Measurements from ENCODE around the gene MLC1.
"Not testable (repeated sequence)": the region's sequence is repeated elsewhere in the genome, so short reads cannot be mapped to it uniquely, and the experiment has no call there.

The MLC1 gene

DNA sequence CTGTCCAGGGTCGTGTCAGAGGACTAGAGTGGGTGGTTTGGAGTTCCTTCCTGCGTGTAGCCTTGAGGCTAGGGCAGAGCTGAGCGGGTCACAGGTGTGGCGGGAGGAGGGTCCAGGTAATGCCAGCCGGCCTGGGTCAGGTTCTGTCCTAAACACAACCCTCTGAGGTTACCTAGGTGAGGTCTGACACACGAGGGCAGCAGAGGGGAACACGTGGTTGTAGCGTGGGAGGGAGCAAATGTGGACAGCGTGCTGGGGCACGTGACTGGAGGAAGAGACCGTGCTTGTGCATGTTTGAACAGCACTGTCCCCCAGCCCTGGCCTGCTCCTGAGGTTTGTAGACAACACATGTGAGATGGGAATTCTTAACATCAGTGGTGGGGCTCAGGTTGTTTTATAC lies 17.7 kb upstream of the MLC1 start:
- DNase-seq (ENCODE audit: low read depth) = no peak

DNA sequence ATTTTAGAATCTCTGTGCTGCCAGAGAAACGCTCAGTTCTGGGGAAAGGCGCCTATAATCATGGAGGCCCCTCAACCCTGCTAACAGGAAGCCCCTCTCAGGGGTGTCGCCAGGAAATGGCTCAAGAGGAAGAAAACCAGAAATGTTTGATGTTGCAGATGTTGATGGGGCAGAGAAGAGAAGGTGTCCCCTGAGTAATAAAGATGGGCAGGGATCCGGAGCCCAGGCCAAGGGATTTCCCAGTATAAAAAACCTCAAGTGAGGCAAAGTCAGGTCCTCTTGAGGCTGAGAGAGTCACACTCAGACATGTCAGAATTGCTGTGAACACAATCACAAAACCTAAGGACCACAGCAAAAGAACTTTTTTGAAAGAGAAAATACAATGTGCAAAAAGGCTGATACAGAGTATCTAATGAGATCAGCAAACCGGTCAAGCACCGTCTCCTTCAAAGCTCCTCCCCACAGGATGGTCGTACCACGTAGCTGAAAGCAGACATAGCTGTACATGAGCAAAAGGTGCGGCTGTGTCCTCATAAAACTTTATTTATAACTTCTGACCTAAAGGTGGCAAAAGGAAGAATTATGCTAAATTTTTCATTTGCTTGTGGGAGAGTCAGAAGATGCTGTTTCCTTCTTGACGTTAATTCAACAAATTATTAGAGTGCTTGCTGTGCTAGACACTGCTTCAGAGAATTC lies 16.8 kb upstream of the MLC1 start:
- DNase-seq (ENCODE audit: low read depth) = no peak

DNA sequence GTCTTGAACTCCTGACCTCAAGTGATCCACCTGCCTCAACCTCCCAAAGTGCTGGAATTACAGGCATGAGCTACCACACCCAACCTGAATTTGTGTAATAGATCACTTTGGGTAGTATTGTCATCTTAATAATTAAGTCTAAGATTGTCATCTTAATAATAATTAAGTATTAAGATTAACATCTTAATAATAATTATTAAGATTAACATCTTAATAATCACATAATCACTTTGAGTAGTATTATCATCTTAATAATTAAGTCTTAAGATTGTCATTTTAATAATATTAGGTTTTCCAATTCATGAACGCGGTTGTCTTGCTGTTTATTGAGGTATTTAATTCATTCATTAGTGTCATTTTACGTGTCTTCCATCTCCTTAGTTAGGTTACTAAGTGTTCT lies 12.8 kb upstream of the MLC1 start:
- DNase-seq (ENCODE audit: low read depth) = no peak

DNA sequence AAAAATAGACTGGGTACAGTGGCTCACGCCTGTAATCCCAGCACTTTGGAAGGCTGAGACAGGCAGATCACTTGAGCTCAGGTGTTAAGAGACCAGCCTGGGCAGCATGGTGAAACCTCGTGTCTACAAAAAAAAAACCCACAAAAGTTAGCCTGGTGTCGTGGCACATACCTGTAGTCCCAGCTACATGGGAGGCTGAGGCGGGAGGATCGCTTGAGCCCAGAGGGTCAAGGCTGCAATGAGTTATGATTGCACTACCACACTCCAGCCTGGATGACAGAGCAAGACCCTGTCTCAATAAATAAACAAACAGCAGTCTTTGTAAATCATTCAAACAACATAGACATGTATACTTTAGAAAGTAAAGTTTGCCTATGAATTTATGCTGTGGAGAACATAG lies 7.1 kb upstream of the MLC1 start:
- no peak for DNase-seq (ENCODE audit: low read depth)

DNA sequence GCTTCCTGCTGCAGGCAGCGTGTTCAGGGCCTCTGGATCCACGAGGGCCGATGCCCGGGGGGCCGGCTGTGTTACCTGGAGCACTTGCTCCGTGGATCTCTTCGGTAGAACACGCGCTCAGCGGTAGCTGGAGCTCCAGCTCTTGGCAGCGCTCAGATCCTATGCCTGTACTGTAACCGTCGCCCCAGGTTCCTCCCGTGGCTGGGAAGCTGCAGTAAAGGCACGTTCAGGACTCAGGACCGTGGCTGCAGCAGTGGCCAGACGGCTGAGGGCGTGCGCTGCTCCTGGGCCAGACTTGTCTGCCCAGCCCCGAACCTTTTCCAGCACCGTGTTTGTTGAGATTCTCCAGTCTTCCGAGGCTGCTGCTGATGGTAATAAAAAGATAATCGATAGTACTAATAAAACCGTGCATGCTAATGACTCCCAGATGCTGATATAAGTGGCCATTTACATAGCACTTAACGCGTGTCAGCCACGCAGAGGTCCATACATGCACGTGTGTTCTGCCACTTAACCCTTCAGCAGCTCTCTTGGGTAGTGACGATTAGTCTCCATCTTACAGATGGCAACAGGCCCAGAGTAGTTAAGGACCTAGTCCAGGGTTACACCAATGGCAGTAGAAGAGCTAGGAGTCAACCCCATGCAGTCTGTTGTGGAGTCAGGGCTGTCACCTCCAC lies 6.0 kb upstream of the MLC1 start:
- no peak for DNase-seq (ENCODE audit: low read depth)

DNA sequence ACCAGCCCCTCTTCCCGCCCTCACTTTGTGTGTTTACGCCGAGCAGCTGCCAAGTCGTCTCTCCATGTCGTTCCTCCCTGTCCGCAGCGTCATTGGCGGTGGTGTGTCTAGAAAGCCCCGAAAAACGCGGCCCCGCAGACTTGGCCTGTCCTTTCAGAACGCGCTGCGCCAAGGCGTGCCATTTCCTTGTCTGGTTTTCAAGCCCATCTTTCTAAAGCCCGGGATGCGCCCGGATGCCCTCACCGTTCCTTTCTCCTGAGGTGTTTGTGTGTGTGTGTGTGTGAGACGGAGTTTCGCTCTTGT lies 5.1 kb upstream of the MLC1 start:
- no peak for DNase-seq (ENCODE audit: low read depth)

DNA sequence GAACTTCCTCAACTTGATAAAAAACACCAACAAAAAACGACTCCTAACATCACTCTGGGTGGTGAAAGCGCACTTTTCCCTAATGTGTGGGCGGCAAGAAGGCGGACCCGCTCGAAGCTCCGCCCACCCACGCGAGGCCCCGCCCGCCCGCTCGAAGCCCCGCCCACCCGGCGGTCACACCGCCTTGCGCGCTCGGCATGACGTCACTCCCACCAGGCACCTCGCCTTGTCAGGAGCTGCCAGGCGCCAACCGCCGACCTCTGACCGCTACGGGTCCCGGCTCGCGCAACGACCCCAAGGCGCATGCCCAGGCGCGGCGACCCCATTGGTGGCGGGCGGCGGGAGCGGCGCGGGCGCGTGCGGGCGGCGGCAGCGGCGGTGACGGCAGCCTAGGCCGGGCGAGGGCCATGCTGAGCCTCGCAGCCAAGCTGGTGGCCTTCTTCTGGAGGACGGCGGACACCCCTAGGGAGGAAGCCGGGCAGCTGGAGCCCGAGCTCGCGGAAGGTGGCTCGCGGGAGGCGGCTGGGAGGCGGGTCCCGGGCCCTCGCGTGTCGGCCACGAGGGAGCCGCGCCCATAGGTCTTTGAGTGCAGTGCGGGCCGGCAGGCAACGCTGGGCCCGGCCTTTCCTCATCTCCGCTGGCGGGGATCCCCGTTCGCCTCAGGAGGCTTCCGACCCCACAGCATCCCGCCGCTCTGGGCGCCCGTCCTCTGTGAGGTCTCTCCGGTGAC lies 4.6 kb upstream of the MLC1 start, which contains the start of gene MOV10L1:
Gene MOV10L1, plus strand, starts transcription at position 325 of the 730 bp plus-strand sequence. Its CDS starts 83 bp downstream, at position 408.
- DNase-seq (ENCODE audit: low read depth) = no peak

DNA sequence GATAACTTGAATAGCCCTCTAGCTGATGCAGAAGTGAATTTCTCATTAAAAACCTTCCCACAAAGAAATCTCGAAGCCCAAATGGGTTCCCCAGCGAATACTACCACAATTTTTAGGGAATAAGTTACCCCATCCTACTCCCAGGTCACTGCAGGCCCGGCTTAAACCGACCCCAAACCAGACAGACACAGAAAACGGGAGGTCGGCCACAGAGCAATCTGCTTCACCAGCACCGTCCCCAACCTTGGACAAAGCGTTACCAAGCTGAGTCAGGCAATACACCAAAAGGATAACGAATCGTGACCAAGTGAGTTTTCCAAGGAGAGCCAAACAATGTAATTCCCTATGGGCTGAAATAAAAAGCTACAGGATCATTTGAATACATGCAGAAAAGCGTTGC lies 4.0 kb upstream of the MLC1 start:
- DNase-seq (ENCODE audit: low read depth) = no peak

DNA sequence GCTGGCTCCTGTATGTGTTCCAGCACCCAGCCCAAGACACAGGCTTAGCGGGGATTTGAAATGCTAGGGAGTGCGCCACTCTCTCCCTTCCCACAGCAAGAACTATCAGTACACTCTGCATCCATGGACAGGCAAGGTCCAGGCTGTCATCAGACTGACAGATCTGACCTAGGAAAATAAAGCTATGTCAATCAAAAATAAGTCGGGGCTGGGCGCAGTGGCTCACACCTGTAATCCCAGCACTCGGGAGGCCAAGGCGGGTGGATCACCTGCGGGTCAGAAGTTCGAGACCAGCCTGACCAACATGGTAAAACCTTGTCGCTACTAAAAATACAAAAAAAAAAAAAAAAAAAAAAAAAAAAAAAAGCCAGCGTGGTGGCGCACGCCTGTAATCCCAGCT lies 2.9 kb upstream of the MLC1 start:
- no peak for DNase-seq (ENCODE audit: low read depth)

DNA sequence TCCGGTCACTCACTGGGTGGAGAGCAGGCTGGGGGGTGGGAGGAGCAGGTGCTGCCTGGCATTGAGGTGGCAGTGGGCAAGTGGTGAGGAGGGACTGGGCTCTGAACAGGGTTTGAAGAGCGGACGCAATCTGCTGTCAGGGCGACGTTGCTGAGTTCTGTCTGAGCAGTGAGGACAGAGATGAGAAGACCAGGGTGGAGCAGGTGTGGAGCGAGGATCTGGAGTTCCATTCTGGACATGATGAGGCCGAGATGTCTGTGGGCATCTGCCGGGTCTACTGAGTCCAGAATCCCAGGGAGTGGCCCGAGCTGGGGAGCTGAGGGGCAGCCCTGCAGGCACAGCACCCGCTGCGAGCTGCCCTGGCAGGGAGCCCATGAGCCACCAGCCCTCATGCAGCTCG lies 2.4 kb upstream of the MLC1 start:
- no peak for DNase-seq (ENCODE audit: low read depth)

DNA sequence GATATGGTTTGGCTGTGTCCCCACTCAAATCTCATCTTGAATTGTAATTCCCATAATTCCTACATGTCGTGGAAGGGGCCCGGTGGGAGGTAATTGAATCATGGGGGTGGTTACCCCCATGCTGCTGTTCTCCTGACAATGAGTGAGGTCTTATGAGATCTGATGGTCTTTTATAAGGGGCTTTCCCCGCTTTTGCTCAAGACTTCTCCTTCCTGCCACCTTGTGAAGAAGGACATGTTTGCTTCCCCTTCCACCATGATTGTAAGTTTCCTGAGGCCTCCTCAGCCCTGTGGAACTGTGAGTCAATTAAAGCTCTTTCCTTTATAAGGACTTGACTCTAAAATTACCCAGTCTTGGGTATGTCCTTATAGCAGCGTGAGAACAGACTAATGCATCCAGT lies 1.7 kb upstream of the MLC1 start:
- DNase-seq (ENCODE audit: low read depth) = not testable (repeated sequence)

DNA sequence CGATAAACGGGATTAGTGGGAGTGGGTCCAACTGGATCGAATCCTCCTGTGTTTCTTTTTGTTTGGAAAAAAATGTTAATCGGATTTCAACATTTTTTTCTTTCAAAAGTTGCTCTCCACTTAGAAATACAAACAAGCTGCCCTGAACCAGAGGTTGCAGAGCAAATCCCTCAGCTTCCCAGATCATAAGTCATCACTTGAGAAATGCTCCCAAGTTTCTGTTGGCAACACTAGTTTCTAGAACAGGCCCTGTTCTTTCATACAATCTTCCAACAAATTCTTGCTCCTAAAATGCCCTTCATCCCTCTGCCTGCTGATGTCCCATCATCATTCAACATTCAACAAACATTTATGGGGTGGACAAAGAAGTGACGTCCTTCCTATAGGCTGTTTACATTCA lies 1.3 kb upstream of the MLC1 start:
- no peak for DNase-seq (ENCODE audit: low read depth)

DNA sequence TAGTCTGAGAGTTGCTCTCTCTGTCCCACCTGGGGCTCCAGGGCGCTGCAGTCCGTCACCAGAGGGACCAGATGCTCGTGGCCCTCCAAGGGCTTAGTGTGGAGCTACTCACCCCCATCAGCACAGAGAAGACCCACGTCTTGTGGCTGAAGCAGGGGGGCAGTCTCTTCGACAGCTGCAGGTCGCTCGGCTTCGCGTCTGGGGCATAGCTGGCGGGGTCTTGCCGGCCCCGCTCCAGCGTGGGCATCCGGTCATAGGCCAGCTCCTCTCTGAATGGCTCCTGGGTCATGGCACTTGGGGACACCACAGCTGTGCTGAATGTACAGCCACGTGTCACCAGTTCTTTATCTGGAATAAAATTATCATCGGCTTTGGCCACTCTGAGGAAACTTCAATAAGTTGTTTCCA lies 608 bp downstream of the MLC1 start:
- DNase-seq (ENCODE audit: low read depth) = no peak

DNA sequence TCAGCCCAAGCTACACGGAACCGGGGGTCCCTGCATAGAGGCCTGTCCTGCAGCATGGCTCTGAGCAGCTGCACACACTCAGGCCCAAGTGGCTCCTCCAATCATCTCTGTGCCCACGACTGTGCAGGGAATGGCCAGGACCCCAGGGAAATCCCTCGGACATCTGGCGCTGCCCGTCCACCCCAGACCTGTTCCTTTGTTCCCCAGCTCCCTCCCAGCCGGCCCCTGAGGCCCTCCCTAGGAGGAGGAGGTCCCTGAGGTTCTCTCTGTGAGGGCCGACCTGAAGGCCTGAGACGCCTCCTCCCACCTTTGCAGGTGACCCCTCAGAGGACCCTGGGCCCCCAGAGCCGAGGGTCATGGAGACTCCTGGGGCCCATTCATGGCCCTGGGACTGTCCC lies 1.1 kb downstream of the MLC1 start:
- no peak for DNase-seq (ENCODE audit: low read depth)

DNA sequence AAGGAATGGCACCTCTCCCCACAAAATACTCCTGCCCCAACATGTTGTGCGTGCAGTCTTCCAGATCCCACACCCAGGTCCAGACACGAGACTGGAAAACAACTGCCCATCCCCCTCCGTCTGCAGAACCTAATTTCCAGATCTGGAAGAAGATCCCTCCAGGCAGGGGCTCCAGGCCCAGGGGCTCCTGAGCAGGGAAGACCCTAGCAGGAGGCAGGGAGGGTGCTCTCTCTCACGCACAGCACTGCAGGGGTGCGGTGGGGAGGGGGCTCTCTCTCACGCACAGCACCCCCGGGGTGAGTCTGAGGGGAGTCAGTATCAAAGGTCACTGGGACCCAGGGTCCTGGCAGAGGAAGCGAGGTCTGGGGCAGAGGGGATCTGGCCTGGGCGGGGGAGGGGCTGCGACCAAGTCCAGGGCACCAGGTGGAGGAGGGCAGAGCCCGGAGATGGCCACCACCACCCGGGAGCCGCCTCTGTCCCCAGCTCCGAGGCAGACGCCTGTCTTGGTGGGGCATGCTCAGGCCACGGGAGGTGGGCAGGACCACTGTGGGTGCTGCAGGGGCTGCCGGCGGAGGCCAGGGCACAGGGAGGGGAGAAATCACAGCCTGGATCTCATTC lies 1.7 kb downstream of the MLC1 start:
- no peak for DNase-seq (ENCODE audit: low read depth)

DNA sequence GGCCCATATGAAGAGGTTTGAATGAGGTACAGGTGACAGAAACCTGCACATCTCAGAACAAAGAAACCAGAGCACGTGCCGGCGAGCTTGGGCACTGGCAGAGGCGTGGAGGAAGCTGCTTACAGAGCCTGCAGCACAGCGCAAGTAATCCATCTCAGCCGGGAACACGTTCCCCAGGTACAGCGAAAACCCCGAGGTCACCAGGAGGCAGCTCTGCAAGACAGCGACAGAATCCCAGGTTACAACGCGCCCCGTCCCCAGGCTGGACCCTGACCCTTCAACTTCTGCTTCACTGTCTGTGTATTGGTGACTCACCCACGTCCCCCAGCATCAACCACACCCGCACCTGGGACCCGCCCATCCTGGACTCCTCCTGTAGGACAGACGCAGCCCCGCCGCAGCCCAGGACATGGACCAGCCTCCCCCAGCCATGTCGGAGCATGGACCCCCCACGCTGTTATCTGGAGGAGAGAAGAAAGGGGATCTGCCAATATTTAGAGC lies 2.2 kb downstream of the MLC1 start:
- DNase-seq (ENCODE audit: low read depth) = no peak

DNA sequence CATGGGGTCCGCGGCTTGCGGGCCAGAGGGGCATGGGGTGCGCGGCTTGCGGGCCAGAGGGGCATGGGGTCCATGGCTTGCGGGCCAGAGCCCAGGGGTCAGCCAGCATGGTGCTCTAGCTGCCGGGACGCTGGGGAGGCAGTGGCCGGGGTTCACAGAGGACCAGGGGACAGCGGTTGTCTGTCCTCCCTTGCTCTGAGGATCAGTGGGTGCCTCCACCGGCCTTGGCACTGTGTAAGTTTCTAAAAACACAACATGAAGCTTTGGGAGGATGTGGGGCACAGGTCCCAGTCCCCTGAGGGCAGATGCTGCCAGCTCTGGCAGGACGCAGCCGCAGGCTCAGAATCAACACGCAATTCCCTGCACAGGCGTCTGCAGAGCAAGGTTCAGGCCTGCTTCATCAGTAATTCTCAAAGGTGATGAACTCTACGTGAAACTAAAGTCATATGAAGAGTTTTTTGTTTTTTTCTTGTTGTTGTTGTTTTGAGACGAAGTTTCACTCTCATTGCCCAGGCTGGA lies 3.0 kb downstream of the MLC1 start:
- no peak for DNase-seq (ENCODE audit: low read depth)

DNA sequence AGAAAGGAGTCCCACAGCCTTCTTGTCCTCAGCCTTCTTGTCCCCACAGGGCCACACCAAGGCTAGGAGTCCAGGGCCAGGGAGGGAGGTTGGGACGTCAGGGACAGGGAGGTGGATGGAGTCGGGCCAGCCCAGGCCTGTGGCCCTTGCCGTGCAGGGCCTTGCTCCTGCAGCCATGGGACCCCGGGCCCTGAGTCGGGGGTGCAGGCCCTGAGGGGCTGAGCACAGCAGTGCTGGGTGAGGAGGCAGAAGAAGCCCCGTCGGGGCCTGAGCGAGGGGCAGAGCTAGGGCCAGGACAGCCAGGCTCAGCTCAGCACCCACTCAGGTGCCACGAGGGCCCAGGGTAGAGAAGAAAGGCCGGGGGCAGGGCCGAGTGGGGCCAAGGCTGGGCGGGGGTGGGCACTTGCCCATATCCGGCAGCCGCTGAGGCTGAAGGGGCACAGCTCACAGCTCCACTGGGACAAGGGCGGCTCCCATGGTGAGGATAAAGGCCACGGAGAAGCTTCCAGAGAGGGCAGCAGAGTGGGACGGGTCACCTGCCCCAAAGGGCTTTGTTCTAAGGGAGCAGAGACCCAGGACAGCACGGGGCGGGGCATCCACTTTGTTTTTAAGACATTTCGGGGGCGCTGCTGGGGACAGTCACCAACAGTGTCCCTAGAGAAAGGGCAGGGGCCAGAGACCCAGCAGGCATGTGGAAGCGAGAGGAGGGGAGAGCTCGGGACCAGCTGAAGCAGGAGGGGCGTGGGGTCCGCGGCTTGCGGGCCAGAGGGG lies 3.6 kb downstream of the MLC1 start:
- no peak for DNase-seq (ENCODE audit: low read depth)

DNA sequence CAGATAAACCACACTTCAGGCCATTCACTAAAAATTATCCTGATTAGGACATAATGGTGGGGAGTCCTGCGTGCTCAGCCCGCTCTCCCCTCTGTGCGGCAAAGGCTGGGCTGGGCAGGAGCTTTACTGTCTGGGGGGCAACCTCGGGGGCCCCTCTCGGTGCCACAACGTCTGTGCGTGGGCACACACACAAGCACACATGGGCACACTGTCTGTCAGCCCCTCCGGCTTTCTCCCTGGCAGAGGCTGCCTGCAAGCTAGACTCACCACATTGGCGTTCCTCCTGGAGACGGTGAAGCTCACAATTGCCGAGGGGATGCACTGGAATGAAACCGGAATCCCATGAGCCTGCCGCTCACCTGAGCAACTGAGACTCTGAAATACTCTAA lies 5.2 kb downstream of the MLC1 start:
- DNase-seq (ENCODE audit: low read depth) = no peak

DNA sequence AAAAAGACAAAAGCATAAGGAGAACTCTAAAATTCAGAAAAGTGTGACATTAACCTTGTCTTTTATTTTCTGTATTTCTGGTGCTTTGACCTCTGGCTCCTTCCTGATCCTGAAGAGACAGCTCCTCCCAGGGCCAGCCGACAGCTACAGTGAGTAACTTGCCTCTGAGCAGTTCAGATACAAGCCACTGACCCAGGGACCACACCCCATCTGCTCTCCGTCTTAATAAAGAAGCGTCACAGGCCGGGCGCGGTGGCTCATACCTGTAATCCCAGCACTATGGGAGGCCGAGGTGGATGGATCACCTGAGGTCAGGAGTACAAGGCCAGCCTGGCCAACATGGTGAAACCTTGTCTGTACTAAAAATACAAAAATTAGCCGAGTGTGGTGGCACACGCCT lies 6.5 kb downstream of the MLC1 start:
- no peak for DNase-seq (ENCODE audit: low read depth)

DNA sequence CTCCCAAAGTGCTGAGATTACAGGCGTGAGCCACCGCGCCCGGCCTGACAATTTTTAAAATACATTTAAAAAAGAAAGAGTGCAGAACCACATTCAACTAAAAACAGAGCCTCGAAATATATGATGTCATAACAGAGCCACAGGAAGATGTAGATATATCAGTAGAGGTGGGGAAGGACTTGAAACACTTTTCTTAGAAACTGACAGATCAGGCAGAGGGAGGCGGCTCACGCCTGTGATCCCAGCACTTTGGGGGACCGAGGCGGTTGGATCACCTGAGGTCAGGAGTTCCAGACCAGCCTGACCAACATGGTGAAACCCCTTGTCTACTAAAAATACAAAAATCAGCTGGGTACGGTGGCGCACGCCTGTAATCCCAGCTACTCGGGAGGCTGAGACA lies 7.0 kb downstream of the MLC1 start:
- no peak for DNase-seq (ENCODE audit: low read depth)
